Lung (tissue), 12 donors: ENCODE results near the gene JOSD2. TPM values are rescaled to one million over a fixed set of nuclear protein-coding genes. Genes with fewer than 3 reads are reported as not detected.

Experiments used
- ATAC-seq: fragments of 200-7000 bp; cut with Tn5 transposase; one replicate; pipeline ENCODE4 v1.9.1; 2020; ENCODE audit warnings: moderate number of reproducible peaks; ENCODE audit not compliant: insufficient read depth, low FRiP score
- DNase-seq, 3 donors: peaks; one replicate each; pipeline ENCODE4 v3.0.0-alpha.2; 2013 to 2017
- H3K27ac ChIP-seq, 2 donors: one replicate each; pipeline ENCODE4 v1.5.1; 2013; ENCODE audit warnings: mild to moderate bottlenecking in 2 of 2, moderate library complexity in 2 of 2, control low read depth in 1 of 2, inconsistent platforms in 1 of 2, low read depth in 1 of 2, low read length in 1 of 2
- H3K27me3 ChIP-seq, 3 donors: one replicate each; pipeline ENCODE4 v1.5.1; 2013; ENCODE audit warnings: low read length in 2 of 3; ENCODE audit not compliant: control insufficient read depth in 3 of 3, insufficient read depth in 3 of 3
- H3K36me3 ChIP-seq, 4 donors: one replicate each; pipeline ENCODE4 v1.5.1; 2013; ENCODE audit warnings: low read length in 4 of 4, mild to moderate bottlenecking in 1 of 4, moderate library complexity in 1 of 4; ENCODE audit not compliant: control insufficient read depth in 4 of 4, insufficient read depth in 4 of 4
- H3K4me1 ChIP-seq, 5 donors: one replicate each; pipeline ENCODE4 v1.5.1; 2013; ENCODE audit warnings: low read length in 5 of 5, mild to moderate bottlenecking in 2 of 5, moderate library complexity in 1 of 5; ENCODE audit not compliant: control insufficient read depth in 5 of 5, insufficient read depth in 5 of 5
- H3K4me3 ChIP-seq: one replicate; pipeline ENCODE4 v1.5.1; 2013; ENCODE audit warnings: mild to moderate bottlenecking, control low read depth, moderate library complexity
- H3K9ac ChIP-seq, 2 donors: one replicate each; pipeline ENCODE4 v1.5.1; 2013; ENCODE audit warnings: low read length in 2 of 2, control low read depth in 1 of 2; ENCODE audit not compliant: insufficient read depth in 1 of 2
- H3K9me3 ChIP-seq, 4 donors: one replicate each; pipeline ENCODE4 v1.5.1; 2013; ENCODE audit warnings: low read length in 3 of 4, mild to moderate bottlenecking in 1 of 4, moderate library complexity in 1 of 4; ENCODE audit not compliant: control insufficient read depth in 4 of 4, insufficient read depth in 3 of 4
- CTCF ChIP-seq: IDR thresholded peaks from 2 replicates; pipeline ENCODE4 v1.5.1; 2012; ENCODE audit warnings: mild to moderate bottlenecking; ENCODE audit errors: control extremely low read depth, extremely low read depth
- WGBS, 2 donors: extraction: QIAGEN DNeasy Blood & Tissue Kit; methylation state at CpG; one replicate each; pipeline ENCODE4 v1.1.7; 2013; 5-methylcytosine and 5-hydroxymethylcytosine counted together
- polyA plus RNA-seq, 2 donors: library from polyadenylated mRNA; stranded (reverse); fragments of 200-250 nt; gene quantifications; one replicate each; pipeline ENCODE4 v1.2.1, GENCODE V29; 2013
- total RNA-seq, 2 donors: library from RNA; depleted of rRNA in 1 of 2; stranded (reverse); fragments of >200 nt in 1 of 2; gene quantifications; one replicate each; pipeline ENCODE4 v1.2.1, GENCODE V29; 2014 to 2021
- donor health status: control.
- donor health status: control.
- donor health status: Bipolar disorder and iron deficiency.
- donor health status: healthy.
- donor health status: DM: yes; HTN: yes; CAD: no.

The JOSD2 gene
- total and polyA plus RNA-seq, 4 donors: 9.8 to 76.8 (median 63.5) TPM

DNA sequence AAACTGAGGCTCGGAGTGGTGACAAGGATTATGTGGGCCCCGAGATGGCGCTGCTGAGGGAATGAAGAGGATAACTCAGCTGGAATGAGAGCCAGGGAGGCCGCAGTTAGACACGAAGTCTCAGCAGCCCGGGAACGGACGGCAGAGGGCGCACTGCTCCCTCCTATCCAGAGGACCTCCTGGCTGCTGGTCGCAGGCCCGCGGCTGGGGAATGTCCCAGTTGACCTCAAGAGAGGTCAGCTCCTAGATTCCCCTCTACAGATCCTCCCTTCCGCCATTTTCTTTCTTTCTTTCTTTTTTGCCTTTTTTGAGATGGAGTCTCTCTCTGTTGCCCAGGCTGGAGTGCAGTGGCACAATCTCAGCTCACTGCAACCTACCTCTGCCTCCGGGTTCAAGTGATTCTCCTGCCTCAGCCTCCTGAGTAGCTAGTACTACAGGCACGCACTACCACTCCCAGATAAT is 26.8 kb upstream of the JOSD2 start:
- Histone ChIP-seq H3K36me3 (peaks cover 0 to 4% (median 1%) of the 10 kb centered on the region in 4 donors), H3K4me3 (no peak overlapping the region), H3K4me1 (peaks cover 0 to 1% (median 0%) of the 10 kb centered on the region in 5 donors), H3K27me3 (no peaks in the 10 kb centered on the region), H3K9me3 (peaks cover 0 to 7% (median 0%) of the 10 kb centered on the region in 4 donors), H3K27ac (no peak overlapping the region), H3K9ac (no peak overlapping the region)
- ATAC-seq (peak; percentile 47), DNase-seq (peak; percentile 69 to 78 (median 74))
- peak; percentile 55 for TF ChIP-seq CTCF
- 18 to 19% methylated on average over 15 of the region's 15 CpGs for WGBS, 2 donors

GRCh38 chr19:50537306-50537685 is 26.3 kb upstream of the JOSD2 start:
- Histone ChIP-seq H3K36me3 (peaks cover 0 to 4% (median 1%) of the 10 kb centered on the region in 4 donors), H3K9me3 (peaks cover 0 to 12% (median 2%) of the 10 kb centered on the region in 4 donors), H3K27ac (no peak overlapping the region), H3K27me3 (no peaks in the 10 kb centered on the region), H3K4me3 (no peak overlapping the region), H3K4me1 (peaks cover 0 to 1% (median 0%) of the 10 kb centered on the region in 5 donors), H3K9ac (no peak overlapping the region)
- DNase-seq (no peak), ATAC-seq (no peak)
- TF ChIP-seq CTCF: no peak
- WGBS, 2 donors: 73 to 76% methylated on average over 18 of the region's 18 CpGs

- no peak overlapping the region for H3K4me3 ChIP-seq
- no peaks in the 10 kb centered on the region for H3K27me3 ChIP-seq
- H3K36me3 ChIP-seq: peaks cover 0 to 4% (median 1%) of the 10 kb centered on the region in 4 donors
- peaks cover 0 to 12% (median 4%) of the 10 kb centered on the region in 4 donors for H3K9me3 ChIP-seq
- DNase-seq: no peak
- no peak for ATAC-seq
- no peak for TF ChIP-seq CTCF
- H3K4me1 ChIP-seq: peaks cover 0 to 1% (median 0%) of the 10 kb centered on the region in 5 donors
- no peak overlapping the region for H3K9ac ChIP-seq
- no peak overlapping the region for H3K27ac ChIP-seq
- WGBS, 2 donors: 89 to 90% methylated on average over 16 of the region's 16 CpGs
These were observed 25.8 kb upstream of the JOSD2 start for GRCh38 chr19:50536662-50537305.
